ENCODE data around the gene PLEKHA5. TPM values are rescaled to one million over a fixed set of nuclear protein-coding genes. Genes with fewer than 3 reads are reported as not detected.

The PLEKHA5 gene
- total RNA-seq, 4 donors from 2014 or later: 26.9 to 78.0 (median 39.6) TPM

DNA sequence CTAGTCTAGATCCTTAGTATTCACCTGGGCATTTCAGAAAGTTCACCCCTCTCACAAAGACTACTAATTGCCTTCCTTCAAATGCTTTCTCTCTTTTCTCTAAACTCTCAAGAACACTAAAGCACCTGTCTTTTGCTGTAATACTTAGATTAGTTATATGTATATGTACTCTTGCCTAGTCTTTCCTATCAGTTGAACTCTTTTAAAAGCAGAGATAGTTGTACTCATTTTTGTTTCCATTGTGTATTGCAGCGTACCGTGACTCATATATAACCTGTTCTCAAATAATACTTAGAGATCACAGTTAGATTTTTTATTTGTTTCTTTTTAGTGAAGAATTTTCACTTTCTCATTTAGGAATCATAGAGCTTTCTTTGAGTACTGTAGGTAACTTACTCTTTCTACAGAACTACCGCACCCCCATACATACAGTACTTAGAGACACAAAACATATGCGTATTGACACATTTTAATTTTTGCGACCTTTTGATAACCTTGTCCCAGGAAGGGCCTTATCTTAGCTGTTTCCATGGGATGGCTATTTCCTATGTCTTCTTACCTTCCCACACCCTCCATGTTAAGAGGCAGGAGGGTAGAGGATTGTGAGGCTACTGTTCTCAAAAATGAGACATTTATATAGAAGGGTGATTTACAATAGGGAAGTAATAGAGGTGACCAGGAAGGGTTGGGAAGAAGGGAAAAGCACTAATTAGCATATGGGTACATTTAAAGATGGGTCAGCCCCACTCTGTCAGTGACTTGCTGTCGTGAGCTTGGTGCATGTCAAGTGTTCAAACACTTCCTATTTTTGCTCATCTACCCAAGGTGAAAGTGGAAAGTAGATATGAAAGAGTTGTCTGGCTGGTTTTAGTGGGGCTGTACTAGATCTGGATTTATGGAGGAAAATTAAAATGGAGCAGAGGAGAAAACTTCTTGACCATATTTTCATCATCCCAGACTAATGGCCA lies 74.3 kb downstream of the PLEKHA5 start:
- no peaks in the 10 kb centered on the region for H3K27me3 ChIP-seq
- TF ChIP-seq, protein P1, sequence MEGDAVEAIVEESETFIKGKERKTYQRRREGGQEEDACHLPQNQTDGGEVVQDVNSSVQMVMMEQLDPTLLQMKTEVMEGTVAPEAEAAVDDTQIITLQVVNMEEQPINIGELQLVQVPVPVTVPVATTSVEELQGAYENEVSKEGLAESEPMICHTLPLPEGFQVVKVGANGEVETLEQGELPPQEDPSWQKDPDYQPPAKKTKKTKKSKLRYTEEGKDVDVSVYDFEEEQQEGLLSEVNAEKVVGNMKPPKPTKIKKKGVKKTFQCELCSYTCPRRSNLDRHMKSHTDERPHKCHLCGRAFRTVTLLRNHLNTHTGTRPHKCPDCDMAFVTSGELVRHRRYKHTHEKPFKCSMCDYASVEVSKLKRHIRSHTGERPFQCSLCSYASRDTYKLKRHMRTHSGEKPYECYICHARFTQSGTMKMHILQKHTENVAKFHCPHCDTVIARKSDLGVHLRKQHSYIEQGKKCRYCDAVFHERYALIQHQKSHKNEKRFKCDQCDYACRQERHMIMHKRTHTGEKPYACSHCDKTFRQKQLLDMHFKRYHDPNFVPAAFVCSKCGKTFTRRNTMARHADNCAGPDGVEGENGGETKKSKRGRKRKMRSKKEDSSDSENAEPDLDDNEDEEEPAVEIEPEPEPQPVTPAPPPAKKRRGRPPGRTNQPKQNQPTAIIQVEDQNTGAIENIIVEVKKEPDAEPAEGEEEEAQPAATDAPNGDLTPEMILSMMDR (IDR thresholded peaks at IDR 0.05): no peak
- TF ChIP-seq EP300 (IDR thresholded peaks at IDR 0.05; ENCODE audit: low read depth): no peak
- TF ChIP-seq POLR2AphosphoS5 (IDR thresholded peaks at IDR 0.05): no peak
- TF ChIP-seq POLR2A (IDR thresholded peaks at IDR 0.05): no peak
- no peak overlapping the region for H3K27ac ChIP-seq
- no peaks in the 10 kb centered on the region for H3K9me3 ChIP-seq
- no peak for DNase-seq
- WGBS, 2 donors (ENCODE audit: low coverage in 1 of 2): 81 to 97% methylated on average over 6 of the region's 6 CpGs
- intact Hi-C loops (cut with DNase I; ENCODE audit: low total_unique reads): no loop called here
- no peak overlapping the region for H3K4me3 ChIP-seq
- no peaks in the 10 kb centered on the region for H3K36me3 ChIP-seq
- peaks cover 0 to 5% (median 2%) of the 10 kb centered on the region in 4 donors for H3K4me1 ChIP-seq
- in situ Hi-C loops (cut with MboI; ENCODE audit: low pct_ligation_motif_present in 1 of 4, low pct_unique_long_range_greater_than_20kb in 1 of 4, low sequenced_read_pairs in 3 of 4): no loop called here

DNA sequence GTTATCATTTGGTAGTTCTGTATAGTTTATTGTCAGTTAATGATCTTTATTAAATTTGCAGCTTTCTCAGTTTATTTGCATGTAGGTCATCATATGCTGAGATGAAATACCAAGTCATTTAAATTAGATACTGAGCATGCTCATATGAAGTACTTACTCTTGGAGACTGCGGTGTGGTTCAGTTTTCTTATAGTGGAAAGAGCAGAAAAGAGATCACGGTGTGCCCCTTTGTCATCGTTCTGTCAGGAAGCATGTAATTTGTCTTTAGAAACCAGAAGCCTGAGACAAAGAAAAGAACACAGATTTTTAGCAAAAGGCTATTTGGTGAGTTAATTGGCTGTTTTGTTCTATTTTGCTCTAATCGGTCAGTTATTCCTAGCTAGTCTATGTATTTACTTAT lies 75.6 kb downstream of the PLEKHA5 start:
- no peak overlapping the region for H3K4me3 ChIP-seq
- in situ Hi-C loops (cut with MboI; ENCODE audit: low pct_ligation_motif_present in 1 of 4, low pct_unique_long_range_greater_than_20kb in 1 of 4, low sequenced_read_pairs in 3 of 4) (no loop called here), intact Hi-C loops (cut with DNase I; ENCODE audit: low total_unique reads) (no loop called here)
- H3K36me3 ChIP-seq: no peaks in the 10 kb centered on the region
- H3K9me3 ChIP-seq: no peaks in the 10 kb centered on the region
- no peaks in the 10 kb centered on the region for H3K27me3 ChIP-seq
- TF ChIP-seq EP300 (IDR thresholded peaks at IDR 0.05; ENCODE audit: low read depth): no peak
- TF ChIP-seq POLR2AphosphoS5 (IDR thresholded peaks at IDR 0.05): no peak
- no peak for TF ChIP-seq POLR2A (IDR thresholded peaks at IDR 0.05)
- TF ChIP-seq, protein P1 (IDR thresholded peaks at IDR 0.05): no peak
- DNase-seq: no peak
- H3K27ac ChIP-seq: no peak overlapping the region
- 68 to 75% methylated on average over 4 of the region's 4 CpGs for WGBS, 2 donors (ENCODE audit: low coverage in 1 of 2)
- H3K4me1 ChIP-seq: peaks cover 0 to 5% (median 2%) of the 10 kb centered on the region in 4 donors

DNA sequence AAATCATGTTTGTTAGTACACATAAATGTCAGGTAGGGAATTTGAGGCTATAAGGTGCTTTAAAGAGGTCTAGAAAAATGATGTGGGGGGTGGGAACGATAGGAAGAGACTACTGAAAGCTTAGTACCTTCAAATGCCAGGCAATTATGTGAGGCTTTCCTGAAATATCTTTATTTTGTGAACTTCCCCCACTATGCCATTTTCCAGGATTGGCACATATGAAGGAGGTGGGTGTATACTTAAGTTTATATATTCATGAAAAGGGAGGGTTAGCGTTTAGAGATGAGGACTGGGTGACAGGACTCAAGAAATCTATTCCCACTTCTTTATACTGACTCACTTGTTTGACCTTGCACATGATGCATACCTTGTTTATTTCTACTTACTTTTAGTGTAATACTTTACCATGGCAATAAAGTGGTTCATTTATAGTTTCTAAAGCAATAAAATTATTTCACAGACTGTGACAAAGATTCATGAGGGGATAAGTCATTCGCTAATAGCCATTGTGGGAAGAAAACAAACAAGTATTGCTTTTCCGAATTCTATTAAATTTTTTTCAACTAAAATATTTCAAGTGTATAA lies 77.1 kb downstream of the PLEKHA5 start:
- intact Hi-C loops (cut with DNase I; ENCODE audit: low total_unique reads) (no loop called here), in situ Hi-C loops (cut with MboI; ENCODE audit: low pct_ligation_motif_present in 1 of 4, low pct_unique_long_range_greater_than_20kb in 1 of 4, low sequenced_read_pairs in 3 of 4) (no loop called here)
- DNase-seq: no peak
- H3K36me3 ChIP-seq: no peaks in the 10 kb centered on the region
- WGBS, 2 donors (ENCODE audit: low coverage in 1 of 2): 71 to 88% methylated on average over 3 to 4 of the region's 4 CpGs
- H3K9me3 ChIP-seq: no peaks in the 10 kb centered on the region
- H3K27me3 ChIP-seq: no peaks in the 10 kb centered on the region
- H3K4me1 ChIP-seq: peaks cover 0 to 5% (median 2%) of the 10 kb centered on the region in 4 donors
- TF ChIP-seq POLR2AphosphoS5 (IDR thresholded peaks at IDR 0.05) (no peak), EP300 (IDR thresholded peaks at IDR 0.05; ENCODE audit: low read depth) (no peak), POLR2A (IDR thresholded peaks at IDR 0.05) (no peak)
- TF ChIP-seq, protein P1 (IDR thresholded peaks at IDR 0.05): no peak
- H3K27ac ChIP-seq: no peak overlapping the region
- no peak overlapping the region for H3K4me3 ChIP-seq

DNA sequence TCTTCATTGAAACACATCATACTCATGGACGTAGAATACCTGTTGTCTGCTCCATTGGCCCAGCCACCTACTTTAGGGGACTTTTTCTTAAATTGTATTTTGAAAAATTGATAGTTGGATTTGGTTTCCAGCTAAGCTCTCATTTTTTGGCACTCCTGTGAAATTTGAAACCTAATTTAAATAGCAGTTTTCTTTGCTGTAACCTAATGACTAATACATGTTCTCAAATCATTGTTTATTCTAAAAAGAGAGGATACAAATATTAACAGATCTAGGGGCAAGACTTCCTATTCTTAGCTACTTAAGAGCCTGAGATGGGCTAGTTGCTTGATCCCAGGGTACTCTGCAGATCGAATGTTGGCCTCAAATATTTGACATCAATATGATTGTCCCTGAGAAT lies 78.9 kb downstream of the PLEKHA5 start:
- in situ Hi-C loops (cut with MboI; ENCODE audit: low pct_ligation_motif_present in 1 of 4, low pct_unique_long_range_greater_than_20kb in 1 of 4, low sequenced_read_pairs in 3 of 4): no loop called here
- WGBS, 2 donors (ENCODE audit: low coverage in 1 of 2): 39 to 44% methylated on average over 2 of the region's 2 CpGs

More for the DNA sequence above, 78.9 kb downstream of the PLEKHA5 start:
- intact Hi-C loops (cut with DNase I; ENCODE audit: low total_unique reads): no loop called here
- no peak overlapping the region for H3K27ac ChIP-seq
- no peak overlapping the region for H3K4me3 ChIP-seq
- DNase-seq: no peak
- TF ChIP-seq EP300 (IDR thresholded peaks at IDR 0.05; ENCODE audit: low read depth): no peak
- TF ChIP-seq, protein P1 (IDR thresholded peaks at IDR 0.05): no peak
- H3K36me3 ChIP-seq: no peaks in the 10 kb centered on the region
- H3K9me3 ChIP-seq: no peaks in the 10 kb centered on the region
- no peaks in the 10 kb centered on the region for H3K27me3 ChIP-seq
- H3K4me1 ChIP-seq: peaks cover 0 to 5% (median 2%) of the 10 kb centered on the region in 4 donors
